Prostate gland (tissue), 2 donors: ENCODE measurements around the gene COMMD7. TPM values are rescaled to one million over a fixed set of nuclear protein-coding genes. Genes with fewer than 3 reads are reported as not detected.
"Not testable (repeated sequence)": the region's sequence is repeated elsewhere in the genome, so short reads cannot be mapped to it uniquely, and the experiment has no call there.

Experiments
- DNase-seq: peaks from one replicate; pipeline ENCODE4 v3.0.0-alpha.2; 2019; ENCODE audit warnings: low spot score
- H3K27ac ChIP-seq, 2 donors: fragments of 200-600 bp; sonication (generic); 2 replicates each; pipeline ENCODE4 v1.5.1; 2017 to 2019
- H3K27me3 ChIP-seq: fragments of 200-600 bp; sonication (generic); replicated peaks from 2 replicates; pipeline ENCODE4 v1.5.1; 2019; ENCODE audit not compliant: insufficient read depth
- H3K36me3 ChIP-seq, 2 donors: fragments of 200-600 bp; sonication (generic); 1 replicate in 1 of 2; 2 replicates in 1 of 2; pipeline versions ENCODE4 v1.5.1 to v1.8.1; 2017 to 2019
- H3K4me1 ChIP-seq: fragments of 200-600 bp; sonication (generic); replicated peaks from 2 replicates; pipeline ENCODE4 v1.5.1; 2019
- H3K4me3 ChIP-seq, 2 donors: fragments of 200-600 bp; sonication (generic); 2 replicates each; pipeline ENCODE4 v1.5.1; 2017 to 2019
- H3K9me3 ChIP-seq: fragments of 200-600 bp; sonication (generic); 2 replicates; pipeline ENCODE4 v1.5.1; 2017
- POLR2A ChIP-seq: fragments of 450-650 bp; IDR thresholded peaks from one replicate; pipeline ENCODE4 v1.6.1; 2016; ENCODE audit warnings: antibody characterized with exemption, mild to moderate bottlenecking
- POLR2AphosphoS5 ChIP-seq: sonication (generic); formaldehyde crosslinking; IDR thresholded peaks from one replicate; pipeline ENCODE4 v1.6.1; 2017; ENCODE audit warnings: antibody characterized with exemption
- WGBS: methylation state at CpG from one replicate; pipeline ENCODE4 v1.1.5; 2018; 5-methylcytosine and 5-hydroxymethylcytosine counted together
- intact Hi-C: fragments of 100-400 bp; cut with DNase I; formaldehyde crosslinking; loops from one replicate; pipeline ENCODE4 v1.14.2; 2022
- total RNA-seq, 2 donors: library from RNA; depleted of rRNA; stranded (reverse); fragments of >200 nt; gene quantifications; one replicate each; pipeline ENCODE4 v1.1.0, GENCODE V29; 2016
- TF ChIP-seq, protein P1 (sequence below), 4 experiments: fragments of 200-600 bp in 2 of 4; fragments of 450-650 bp in 2 of 4; sonication (generic) in 2 of 4; IDR thresholded peaks; 1 replicate in 3 of 4; 2 replicates in 1 of 4; pipeline ENCODE4 v1.5.1; 2016 to 2019; ENCODE audit warnings: antibody characterized with exemption in 4 of 4, mild to moderate bottlenecking in 2 of 4, moderate library complexity in 2 of 4

COMMD7 gene
- total RNA-seq, 2 donors from 2014 or later = 26.3 to 48.3 TPM

DNA sequence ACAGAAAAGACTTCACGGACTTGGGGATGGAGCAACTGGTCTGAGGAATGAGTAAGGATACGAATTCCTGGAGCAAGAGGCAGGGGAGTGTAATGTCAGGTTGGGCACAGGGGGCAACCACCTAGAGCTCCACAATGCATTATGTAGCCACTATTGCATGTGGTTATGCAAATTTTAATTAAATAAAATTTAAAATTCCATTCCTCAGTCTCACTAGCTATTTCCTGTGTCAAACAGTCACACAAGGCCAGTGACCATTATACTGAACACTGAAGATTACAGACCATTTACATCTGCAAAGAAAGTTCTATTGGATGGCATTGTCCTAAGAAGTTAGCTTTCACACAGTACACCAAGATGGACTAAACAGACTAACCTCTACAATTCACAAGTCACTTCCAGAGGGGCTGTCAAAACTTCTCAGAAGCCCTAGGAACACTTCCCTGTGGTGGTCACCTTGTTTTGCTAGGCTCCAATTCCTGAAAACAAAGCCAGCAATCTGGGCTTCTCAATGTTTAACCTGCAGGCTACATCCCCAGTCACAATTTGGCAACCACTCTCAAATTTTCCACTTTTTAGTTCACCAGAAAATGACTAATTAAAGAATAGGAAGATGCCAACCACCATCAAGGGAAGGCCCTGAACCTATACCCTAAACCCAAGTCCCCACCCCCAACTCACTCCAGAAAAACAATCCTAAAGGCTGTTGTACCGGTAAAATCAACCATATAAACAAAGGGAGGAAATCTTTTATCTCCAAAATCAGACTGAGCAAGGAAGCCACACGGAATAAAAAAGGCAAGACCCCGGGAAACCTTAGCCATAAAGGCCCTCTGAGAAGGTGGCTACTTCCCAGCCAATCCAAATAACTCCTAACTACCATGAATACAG lies 35.3 kb downstream of the COMMD7 start:
- no peak for DNase-seq
- H3K9me3 ChIP-seq = no peaks in the 10 kb centered on the region
- WGBS = 55% methylated on average over 5 of the region's 5 CpGs
- no peak overlapping the region for H3K4me3 ChIP-seq
- H3K27me3 ChIP-seq = no peaks in the 10 kb centered on the region
- intact Hi-C loops = no loop called here
- H3K36me3 ChIP-seq = no peaks in the 10 kb centered on the region
- no peaks in the 10 kb centered on the region for H3K4me1 ChIP-seq
- no peak overlapping the region for H3K27ac ChIP-seq
- no peak for TF ChIP-seq POLR2AphosphoS5
- TF ChIP-seq, protein P1, sequence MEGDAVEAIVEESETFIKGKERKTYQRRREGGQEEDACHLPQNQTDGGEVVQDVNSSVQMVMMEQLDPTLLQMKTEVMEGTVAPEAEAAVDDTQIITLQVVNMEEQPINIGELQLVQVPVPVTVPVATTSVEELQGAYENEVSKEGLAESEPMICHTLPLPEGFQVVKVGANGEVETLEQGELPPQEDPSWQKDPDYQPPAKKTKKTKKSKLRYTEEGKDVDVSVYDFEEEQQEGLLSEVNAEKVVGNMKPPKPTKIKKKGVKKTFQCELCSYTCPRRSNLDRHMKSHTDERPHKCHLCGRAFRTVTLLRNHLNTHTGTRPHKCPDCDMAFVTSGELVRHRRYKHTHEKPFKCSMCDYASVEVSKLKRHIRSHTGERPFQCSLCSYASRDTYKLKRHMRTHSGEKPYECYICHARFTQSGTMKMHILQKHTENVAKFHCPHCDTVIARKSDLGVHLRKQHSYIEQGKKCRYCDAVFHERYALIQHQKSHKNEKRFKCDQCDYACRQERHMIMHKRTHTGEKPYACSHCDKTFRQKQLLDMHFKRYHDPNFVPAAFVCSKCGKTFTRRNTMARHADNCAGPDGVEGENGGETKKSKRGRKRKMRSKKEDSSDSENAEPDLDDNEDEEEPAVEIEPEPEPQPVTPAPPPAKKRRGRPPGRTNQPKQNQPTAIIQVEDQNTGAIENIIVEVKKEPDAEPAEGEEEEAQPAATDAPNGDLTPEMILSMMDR (IDR thresholded peaks at IDR 0.05) = no peak
- no peak for TF ChIP-seq POLR2A

DNA sequence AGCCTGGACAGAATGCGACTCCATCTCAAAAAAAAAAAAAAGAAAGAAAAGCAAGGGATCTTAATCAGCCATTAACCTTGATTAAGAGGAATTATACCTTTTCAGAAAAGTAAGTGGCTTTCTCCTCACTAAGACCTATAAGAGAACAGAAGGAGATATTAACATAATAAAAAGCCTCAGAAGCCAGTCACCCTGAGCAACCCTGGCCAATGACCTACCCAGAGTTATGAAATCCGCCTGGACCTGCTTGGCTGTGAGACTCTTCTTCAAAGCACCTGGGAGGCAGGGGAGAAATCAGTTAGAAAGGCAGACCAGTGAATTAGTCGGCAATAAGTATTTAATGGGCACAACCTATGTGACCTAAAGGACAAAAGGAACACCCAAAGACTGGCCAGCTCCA lies 36.8 kb downstream of the COMMD7 start:
- H3K36me3 ChIP-seq = no peaks in the 10 kb centered on the region
- no peak overlapping the region for H3K27ac ChIP-seq
- no peaks in the 10 kb centered on the region for H3K27me3 ChIP-seq
- no peak for DNase-seq
- H3K4me1 ChIP-seq = no peaks in the 10 kb centered on the region
- H3K4me3 ChIP-seq = no peak overlapping the region
- WGBS = 80% methylated on average over 3 of the region's 3 CpGs
- H3K9me3 ChIP-seq = no peaks in the 10 kb centered on the region
- intact Hi-C loops = no loop called here
- TF ChIP-seq POLR2A (no peak), POLR2AphosphoS5 (no peak)
- TF ChIP-seq, protein P1 (IDR thresholded peaks at IDR 0.05) = no peak

DNA sequence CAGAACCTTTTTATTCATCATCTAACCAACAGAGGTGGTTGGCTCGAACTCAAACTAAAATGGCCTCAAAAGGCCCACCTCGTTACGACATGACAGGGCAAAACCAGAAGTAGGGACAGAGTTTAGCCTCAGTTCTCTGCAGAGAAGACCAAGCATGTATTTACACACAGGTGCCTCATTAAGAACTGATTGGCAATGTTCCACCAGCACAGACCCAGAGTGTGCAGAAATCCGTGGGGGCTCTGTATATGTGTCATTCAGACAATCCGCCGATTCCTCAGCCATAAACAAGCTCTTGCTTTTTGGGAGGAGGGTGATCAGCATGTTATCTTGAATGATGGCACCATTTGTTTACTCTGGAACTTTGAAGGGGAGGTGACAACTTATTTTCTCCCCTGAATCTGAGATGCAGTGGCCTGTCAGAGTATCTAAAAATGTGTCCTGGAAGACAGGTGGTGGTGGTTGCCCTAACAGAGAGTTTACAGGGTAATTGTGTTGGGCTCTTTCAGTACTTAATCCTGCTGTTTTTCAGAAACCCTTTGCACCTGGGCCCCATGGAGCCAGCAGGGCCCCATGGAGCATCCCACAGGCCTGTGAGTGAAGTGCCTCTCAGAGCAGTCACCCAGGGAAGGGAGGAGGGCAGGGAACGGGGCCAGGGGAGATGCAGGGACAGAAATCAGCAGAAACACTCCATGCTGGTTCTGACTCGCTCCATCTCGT lies 40.4 kb downstream of the COMMD7 start:
- no peak for TF ChIP-seq POLR2AphosphoS5
- TF ChIP-seq POLR2A = no peak
- TF ChIP-seq, protein P1 (IDR thresholded peaks at IDR 0.05) = no peak
- Histone ChIP-seq H3K4me3 (no peak overlapping the region), H3K36me3 (no peaks in the 10 kb centered on the region), H3K9me3 (no peaks in the 10 kb centered on the region), H3K4me1 (no peaks in the 10 kb centered on the region), H3K27me3 (no peaks in the 10 kb centered on the region), H3K27ac (no peak overlapping the region)
- no peak for DNase-seq
- 63% methylated on average over 9 of the region's 9 CpGs for WGBS
- intact Hi-C loops = no loop called here

DNA sequence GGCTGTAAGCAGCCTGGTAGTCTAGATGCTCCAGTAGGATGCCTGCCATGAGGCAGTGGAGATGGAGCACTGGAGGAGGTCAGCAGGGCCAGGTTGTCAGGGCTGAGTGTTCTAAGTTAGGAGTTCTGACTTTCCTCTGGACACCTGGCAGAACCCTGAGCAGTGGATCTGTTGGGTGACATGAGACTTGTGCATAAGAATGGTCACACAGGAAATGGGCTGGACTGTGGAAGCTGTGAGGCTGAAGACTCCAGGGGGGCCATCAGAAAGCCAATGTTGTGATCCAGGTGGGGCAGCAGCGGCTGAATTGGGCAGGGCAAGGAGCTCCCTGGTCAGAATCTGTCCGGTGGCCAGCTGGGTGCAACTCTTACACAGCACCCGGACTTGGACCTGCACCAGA lies 45.7 kb downstream of the COMMD7 start:
- TF ChIP-seq, protein P1 (IDR thresholded peaks at IDR 0.05) = no peak
- TF ChIP-seq POLR2A (no peak), POLR2AphosphoS5 (no peak)
- Histone ChIP-seq H3K36me3 (no peaks in the 10 kb centered on the region), H3K27ac (no peak overlapping the region), H3K4me3 (no peak overlapping the region), H3K9me3 (no peaks in the 10 kb centered on the region), H3K4me1 (no peaks in the 10 kb centered on the region), H3K27me3 (no peaks in the 10 kb centered on the region)
- 100% methylated on average over 3 of the region's 3 CpGs for WGBS
- intact Hi-C loops = no loop called here
- no peak for DNase-seq

DNA sequence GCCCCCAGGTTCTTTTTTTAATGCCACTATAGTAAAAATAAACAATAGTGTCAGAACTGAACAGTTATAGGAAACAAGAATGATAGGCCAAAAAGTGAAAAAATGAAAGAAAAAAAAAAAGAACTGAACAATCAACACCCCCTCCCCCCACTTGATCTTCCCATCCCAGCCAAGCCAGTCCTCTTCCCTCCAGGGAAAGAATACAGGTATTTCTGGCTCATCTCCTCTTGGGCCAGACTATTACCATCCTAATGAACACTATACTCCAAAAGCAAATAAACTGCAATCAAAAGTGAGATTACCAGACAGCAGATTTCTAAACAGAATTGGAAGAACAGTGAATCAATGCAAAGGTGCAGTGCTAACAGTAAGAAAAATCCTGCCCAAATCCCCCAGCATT lies 48.2 kb downstream of the COMMD7 start:
- no peaks in the 10 kb centered on the region for H3K4me1 ChIP-seq
- H3K27ac ChIP-seq = no peak overlapping the region
- H3K4me3 ChIP-seq = no peak overlapping the region
- intact Hi-C loops = no loop called here
- H3K27me3 ChIP-seq = no peaks in the 10 kb centered on the region
- TF ChIP-seq POLR2A (no peak), POLR2AphosphoS5 (no peak)
- TF ChIP-seq, protein P1 (IDR thresholded peaks at IDR 0.05) = no peak
- H3K36me3 ChIP-seq = no peaks in the 10 kb centered on the region
- no peaks in the 10 kb centered on the region for H3K9me3 ChIP-seq
- no peak for DNase-seq

DNA sequence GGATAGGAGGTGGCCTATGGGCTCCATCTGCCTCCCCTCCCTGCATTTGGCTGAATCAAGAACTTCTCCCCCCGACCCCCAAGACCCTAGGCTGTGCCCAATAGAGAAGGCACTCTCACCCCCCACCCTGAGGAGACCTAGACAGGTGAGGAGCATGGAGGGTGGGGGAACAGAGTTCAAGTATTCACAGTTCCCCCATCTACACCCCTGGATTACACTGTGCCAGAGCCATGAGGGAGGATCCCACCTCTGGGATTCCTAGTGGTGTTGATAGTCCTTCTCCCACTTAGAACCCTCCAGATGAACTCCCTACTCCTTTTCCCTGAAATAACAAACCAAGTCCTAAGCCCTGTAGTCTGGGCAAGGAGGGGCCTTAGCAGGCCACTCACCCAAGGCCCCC lies 54.3 kb downstream of the COMMD7 start:
- H3K36me3 ChIP-seq, H3K27me3 ChIP-seq, H3K9me3 ChIP-seq, H3K4me1 ChIP-seq, intact Hi-C loops, H3K4me3 ChIP-seq, DNase-seq, H3K27ac ChIP-seq: not testable (repeated sequence)
- WGBS = 86% methylated on average over 1 of the region's 1 CpG
